ENCODE data around the gene TDRD7. TPM values are rescaled to one million over a fixed set of nuclear protein-coding genes. Genes with fewer than 3 reads are reported as not detected.

Gene TDRD7
- polyA plus RNA-seq, 1 experiment = 8.2 TPM

GRCh38 chr9:97536480-97536879 lies 124.6 kb downstream of the TDRD7 start:
- no peak overlapping the region for H3K27ac ChIP-seq (ENCODE audit: low read depth, low read length)
- TF ChIP-seq, protein P1, sequence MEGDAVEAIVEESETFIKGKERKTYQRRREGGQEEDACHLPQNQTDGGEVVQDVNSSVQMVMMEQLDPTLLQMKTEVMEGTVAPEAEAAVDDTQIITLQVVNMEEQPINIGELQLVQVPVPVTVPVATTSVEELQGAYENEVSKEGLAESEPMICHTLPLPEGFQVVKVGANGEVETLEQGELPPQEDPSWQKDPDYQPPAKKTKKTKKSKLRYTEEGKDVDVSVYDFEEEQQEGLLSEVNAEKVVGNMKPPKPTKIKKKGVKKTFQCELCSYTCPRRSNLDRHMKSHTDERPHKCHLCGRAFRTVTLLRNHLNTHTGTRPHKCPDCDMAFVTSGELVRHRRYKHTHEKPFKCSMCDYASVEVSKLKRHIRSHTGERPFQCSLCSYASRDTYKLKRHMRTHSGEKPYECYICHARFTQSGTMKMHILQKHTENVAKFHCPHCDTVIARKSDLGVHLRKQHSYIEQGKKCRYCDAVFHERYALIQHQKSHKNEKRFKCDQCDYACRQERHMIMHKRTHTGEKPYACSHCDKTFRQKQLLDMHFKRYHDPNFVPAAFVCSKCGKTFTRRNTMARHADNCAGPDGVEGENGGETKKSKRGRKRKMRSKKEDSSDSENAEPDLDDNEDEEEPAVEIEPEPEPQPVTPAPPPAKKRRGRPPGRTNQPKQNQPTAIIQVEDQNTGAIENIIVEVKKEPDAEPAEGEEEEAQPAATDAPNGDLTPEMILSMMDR (IDR thresholded peaks at IDR 0.05; ENCODE audit: low read depth, low read length) = no peak
- peaks cover 2% of the 10 kb centered on the region for H3K27me3 ChIP-seq (ENCODE audit: control insufficient read depth, insufficient read depth, low read length)
- peaks cover 5% of the 10 kb centered on the region; the same call in 1 of the 2 replicates for H3K9me3 ChIP-seq (ENCODE audit: control insufficient read depth, insufficient read depth, low read length)
- no peak for DNase-seq (ENCODE audit: low read depth, low spot score)
- CTCF ChIA-PET = interaction anchor here (1.2 kb wide), 1 partner anchor 62 kb away, joined by 5 read pairs; no protein-coding TSS in a partner anchor
- no peak overlapping the region for H3K4me3 ChIP-seq (ENCODE audit: low read depth, low read length)
- POLR2A ChIA-PET = no interaction called here

- CTCF ChIA-PET = no interaction called here
- Histone ChIP-seq H3K4me3 (ENCODE audit: low read depth, low read length) (no peak overlapping the region), H3K27me3 (ENCODE audit: control insufficient read depth, insufficient read depth, low read length) (peaks cover 2% of the 10 kb centered on the region), H3K27ac (ENCODE audit: low read depth, low read length) (no peak overlapping the region), H3K9me3 (ENCODE audit: control insufficient read depth, insufficient read depth, low read length) (no peaks in the 10 kb centered on the region)
- TF ChIP-seq, protein P1 (IDR thresholded peaks at IDR 0.05; ENCODE audit: low read depth, low read length) = no peak
- no peak for DNase-seq (ENCODE audit: low read depth, low spot score)
- POLR2A ChIA-PET = no interaction called here
Measured at GRCh38 chr9:97543561-97543960, 131.7 kb downstream of the TDRD7 start.

GRCh38 chr9:97545486-97545885 lies 133.6 kb downstream of the TDRD7 start:
- no peak overlapping the region for H3K4me3 ChIP-seq (ENCODE audit: low read depth, low read length)
- peaks cover 2% of the 10 kb centered on the region for H3K27me3 ChIP-seq (ENCODE audit: control insufficient read depth, insufficient read depth, low read length)
- CTCF ChIA-PET = no interaction called here
- POLR2A ChIA-PET = no interaction called here
- DNase-seq (ENCODE audit: low read depth, low spot score) = no peak
- TF ChIP-seq, protein P1 (IDR thresholded peaks at IDR 0.05; ENCODE audit: low read depth, low read length) = no peak
- H3K27ac ChIP-seq (ENCODE audit: low read depth, low read length) = no peak overlapping the region
- no peaks in the 10 kb centered on the region for H3K9me3 ChIP-seq (ENCODE audit: control insufficient read depth, insufficient read depth, low read length)

Small RNA genes within 50 kb of the gene (small RNA-seq; reads per million reads assigned to genes)
- gene MIR1302-8 (ENCODE audit: insufficient read length, low read depth) = not detected

Other genes starting within 250 kb of the TDRD7 start
- 0.65 and 1.1 TPM in 2 replicates for gene CCDC180, start 104.4 kb upstream of the TDRD7 start, polyA plus RNA-seq (2011; rRNA removed)
- gene TMOD1, start 89.6 kb downstream of the TDRD7 start, polyA plus RNA-seq (2011; rRNA removed) = 0.10 and 0.19 TPM in 2 replicates
- gene TSTD2, start 221.3 kb downstream of the TDRD7 start, polyA plus RNA-seq (2011; rRNA removed) = 17.1 and 17.3 TPM in 2 replicates
- gene NCBP1, start 221.7 kb downstream of the TDRD7 start, polyA plus RNA-seq (2011; rRNA removed) = 28.8 and 39.2 TPM in 2 replicates